Measurements from ENCODE around the gene TSPAN14. TPM values are rescaled to one million over a fixed set of nuclear protein-coding genes. Genes with fewer than 3 reads are reported as not detected.
A peak's percentile ranks its signal among the peaks of the same experiment; 100 is the strongest.

The TSPAN14 gene
- total and polyA plus RNA-seq, 2 experiments from 2014 or later = 17.9 to 40.7 TPM

DNA sequence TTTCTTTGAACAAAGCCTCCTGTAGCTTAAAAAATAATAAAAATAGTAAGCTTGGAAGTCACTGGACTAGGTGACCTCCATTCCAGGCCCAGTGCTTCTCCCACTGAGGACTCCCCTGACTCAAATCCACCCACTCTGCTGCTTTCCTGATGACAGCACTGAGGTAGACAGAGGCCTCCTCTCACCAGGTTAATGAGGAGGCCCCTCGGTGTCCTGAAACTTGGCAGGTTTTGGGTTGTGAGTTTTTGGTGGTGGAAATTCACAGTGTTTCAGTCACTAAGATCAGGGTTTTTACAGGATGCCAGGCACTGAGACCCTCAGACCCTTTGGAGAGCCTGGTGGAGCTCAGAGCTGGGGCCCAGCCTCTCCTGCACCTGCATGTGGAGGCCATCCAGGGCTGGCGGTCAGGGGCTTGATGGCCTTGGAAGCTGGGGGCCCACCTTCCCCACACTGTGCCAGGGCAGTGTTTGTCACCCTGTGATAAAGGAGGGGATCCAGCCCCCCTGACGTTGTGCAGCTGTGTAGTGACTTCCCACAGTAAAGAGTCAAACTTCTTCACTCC is 19.1 kb downstream of the TSPAN14 start (continued):
- TF ChIP-seq, protein P1, sequence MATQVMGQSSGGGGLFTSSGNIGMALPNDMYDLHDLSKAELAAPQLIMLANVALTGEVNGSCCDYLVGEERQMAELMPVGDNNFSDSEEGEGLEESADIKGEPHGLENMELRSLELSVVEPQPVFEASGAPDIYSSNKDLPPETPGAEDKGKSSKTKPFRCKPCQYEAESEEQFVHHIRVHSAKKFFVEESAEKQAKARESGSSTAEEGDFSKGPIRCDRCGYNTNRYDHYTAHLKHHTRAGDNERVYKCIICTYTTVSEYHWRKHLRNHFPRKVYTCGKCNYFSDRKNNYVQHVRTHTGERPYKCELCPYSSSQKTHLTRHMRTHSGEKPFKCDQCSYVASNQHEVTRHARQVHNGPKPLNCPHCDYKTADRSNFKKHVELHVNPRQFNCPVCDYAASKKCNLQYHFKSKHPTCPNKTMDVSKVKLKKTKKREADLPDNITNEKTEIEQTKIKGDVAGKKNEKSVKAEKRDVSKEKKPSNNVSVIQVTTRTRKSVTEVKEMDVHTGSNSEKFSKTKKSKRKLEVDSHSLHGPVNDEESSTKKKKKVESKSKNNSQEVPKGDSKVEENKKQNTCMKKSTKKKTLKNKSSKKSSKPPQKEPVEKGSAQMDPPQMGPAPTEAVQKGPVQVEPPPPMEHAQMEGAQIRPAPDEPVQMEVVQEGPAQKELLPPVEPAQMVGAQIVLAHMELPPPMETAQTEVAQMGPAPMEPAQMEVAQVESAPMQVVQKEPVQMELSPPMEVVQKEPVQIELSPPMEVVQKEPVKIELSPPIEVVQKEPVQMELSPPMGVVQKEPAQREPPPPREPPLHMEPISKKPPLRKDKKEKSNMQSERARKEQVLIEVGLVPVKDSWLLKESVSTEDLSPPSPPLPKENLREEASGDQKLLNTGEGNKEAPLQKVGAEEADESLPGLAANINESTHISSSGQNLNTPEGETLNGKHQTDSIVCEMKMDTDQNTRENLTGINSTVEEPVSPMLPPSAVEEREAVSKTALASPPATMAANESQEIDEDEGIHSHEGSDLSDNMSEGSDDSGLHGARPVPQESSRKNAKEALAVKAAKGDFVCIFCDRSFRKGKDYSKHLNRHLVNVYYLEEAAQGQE (IDR thresholded peaks at IDR 0.05; ENCODE audit: unreplicated experiment) = no peak
- no peak for TF ChIP-seq EZH2 (IDR thresholded peaks at IDR 0.05; ENCODE audit: low read depth, unreplicated experiment)
- TF ChIP-seq, protein P2, sequence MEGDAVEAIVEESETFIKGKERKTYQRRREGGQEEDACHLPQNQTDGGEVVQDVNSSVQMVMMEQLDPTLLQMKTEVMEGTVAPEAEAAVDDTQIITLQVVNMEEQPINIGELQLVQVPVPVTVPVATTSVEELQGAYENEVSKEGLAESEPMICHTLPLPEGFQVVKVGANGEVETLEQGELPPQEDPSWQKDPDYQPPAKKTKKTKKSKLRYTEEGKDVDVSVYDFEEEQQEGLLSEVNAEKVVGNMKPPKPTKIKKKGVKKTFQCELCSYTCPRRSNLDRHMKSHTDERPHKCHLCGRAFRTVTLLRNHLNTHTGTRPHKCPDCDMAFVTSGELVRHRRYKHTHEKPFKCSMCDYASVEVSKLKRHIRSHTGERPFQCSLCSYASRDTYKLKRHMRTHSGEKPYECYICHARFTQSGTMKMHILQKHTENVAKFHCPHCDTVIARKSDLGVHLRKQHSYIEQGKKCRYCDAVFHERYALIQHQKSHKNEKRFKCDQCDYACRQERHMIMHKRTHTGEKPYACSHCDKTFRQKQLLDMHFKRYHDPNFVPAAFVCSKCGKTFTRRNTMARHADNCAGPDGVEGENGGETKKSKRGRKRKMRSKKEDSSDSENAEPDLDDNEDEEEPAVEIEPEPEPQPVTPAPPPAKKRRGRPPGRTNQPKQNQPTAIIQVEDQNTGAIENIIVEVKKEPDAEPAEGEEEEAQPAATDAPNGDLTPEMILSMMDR (conservative IDR thresholded peaks at IDR 0.05; ENCODE audit: low read depth in 2 of 2) = no peak
- TF ChIP-seq EZH2phosphoT487 (IDR thresholded peaks at IDR 0.05; ENCODE audit: unreplicated experiment) = no peak

DNA sequence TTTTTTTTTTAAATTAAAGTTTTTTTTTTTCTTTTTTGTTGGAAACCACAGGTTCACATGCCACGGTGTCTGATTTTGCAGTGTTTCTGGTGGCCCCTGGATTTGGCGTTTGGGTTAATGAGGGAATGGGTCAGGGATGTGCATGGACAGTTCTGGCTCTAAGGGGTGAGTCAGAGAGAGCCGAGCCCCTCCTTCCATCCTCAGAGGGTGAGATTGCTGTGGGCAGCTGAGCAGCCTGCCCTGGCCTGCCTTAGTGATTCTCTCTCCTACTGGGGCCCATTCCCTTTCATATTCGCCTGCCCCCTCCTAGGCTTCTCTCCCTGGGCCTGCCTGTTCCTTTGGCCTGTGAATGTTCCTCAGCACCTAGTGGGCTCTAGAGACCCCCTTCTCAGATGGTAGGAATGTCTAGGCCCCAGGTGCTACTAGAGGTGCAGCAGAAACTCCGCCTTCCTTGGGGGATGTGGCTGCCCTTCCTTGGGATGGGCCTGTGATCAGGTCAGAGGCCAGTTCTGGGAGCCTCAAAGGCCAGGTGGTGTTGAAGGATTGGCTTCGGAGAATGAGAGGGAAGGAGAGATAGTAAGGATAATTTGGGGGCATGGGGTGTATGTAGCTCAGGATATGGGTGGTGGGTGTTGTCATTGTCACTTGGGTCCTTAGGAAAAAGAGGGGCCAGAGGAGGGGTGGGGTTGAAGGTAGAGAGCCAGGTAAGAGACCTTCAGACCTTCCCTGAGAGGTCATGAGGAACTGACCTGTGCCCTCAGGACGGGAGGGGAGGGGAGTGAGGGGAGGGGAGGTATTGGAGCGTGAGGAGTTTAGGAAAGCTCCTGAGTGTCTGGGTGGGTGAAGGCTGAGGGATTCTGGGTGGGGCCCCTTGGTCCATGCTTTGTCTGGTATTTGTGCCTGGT is 19.8 kb downstream of the TSPAN14 start:
- Histone ChIP-seq H3K9me2 (ENCODE audit: insufficient read depth) (no peaks in the 10 kb centered on the region), H3K27ac (ENCODE audit: low read depth) (no peak overlapping the region), H3K79me2 (replicated peaks; ENCODE audit: insufficient read depth) (peaks cover 92% of the 10 kb centered on the region), H3K36me3 (ENCODE audit: insufficient read depth) (no peaks in the 10 kb centered on the region), H3K27me3 (ENCODE audit: insufficient read depth) (peaks cover 6% of the 10 kb centered on the region; the same call in 1 of the 2 replicates), H3K4me3 (no peak overlapping the region), H3K4me2 (peak overlapping the region; percentile 53; the same call in 1 of the 2 replicates), H3F3A (replicated peaks; ENCODE audit: low read depth) (no peaks in the 10 kb centered on the region), H3K4me1 (ENCODE audit: insufficient read depth) (peaks cover 33% of the 10 kb centered on the region), H4K20me1 (replicated peaks; ENCODE audit: insufficient read depth) (peaks cover 50% of the 10 kb centered on the region), H2AFZ (no peak overlapping the region)
- Mint-ChIP-seq H3K27me3 (ENCODE audit: insufficient read depth, low read depth, poor library complexity) (peaks cover 13% of the 10 kb centered on the region), H3K4me1 (peaks cover 49% of the 10 kb centered on the region), H3K9me3 (peaks cover 10% of the 10 kb centered on the region), H3K27ac (no peak overlapping the region), H3K4me3 (no peak overlapping the region), H3K36me3 (ENCODE audit: low read depth) (peaks cover 38% of the 10 kb centered on the region)
- ATAC-seq = peak; percentile 73
- no peak for DNase-seq (ENCODE audit: low spot score)
- TF ChIP-seq EZH2 (IDR thresholded peaks at IDR 0.05; ENCODE audit: low read depth, unreplicated experiment) (no peak), CREB1 (CRISPR knock-in tag; IDR thresholded peaks at IDR 0.05; ENCODE audit: low read depth) (no peak), ZNF331 (CRISPR knock-in tag; IDR thresholded peaks at IDR 0.05; ENCODE audit: low read depth) (no peak), ZNF114 (CRISPR knock-in tag; IDR thresholded peaks at IDR 0.05) (no peak)
- TF ChIP-seq, protein P3, sequence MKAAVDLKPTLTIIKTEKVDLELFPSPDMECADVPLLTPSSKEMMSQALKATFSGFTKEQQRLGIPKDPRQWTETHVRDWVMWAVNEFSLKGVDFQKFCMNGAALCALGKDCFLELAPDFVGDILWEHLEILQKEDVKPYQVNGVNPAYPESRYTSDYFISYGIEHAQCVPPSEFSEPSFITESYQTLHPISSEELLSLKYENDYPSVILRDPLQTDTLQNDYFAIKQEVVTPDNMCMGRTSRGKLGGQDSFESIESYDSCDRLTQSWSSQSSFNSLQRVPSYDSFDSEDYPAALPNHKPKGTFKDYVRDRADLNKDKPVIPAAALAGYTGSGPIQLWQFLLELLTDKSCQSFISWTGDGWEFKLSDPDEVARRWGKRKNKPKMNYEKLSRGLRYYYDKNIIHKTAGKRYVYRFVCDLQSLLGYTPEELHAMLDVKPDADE (IDR thresholded peaks at IDR 0.05) = no peak
- TF ChIP-seq, protein P4, sequence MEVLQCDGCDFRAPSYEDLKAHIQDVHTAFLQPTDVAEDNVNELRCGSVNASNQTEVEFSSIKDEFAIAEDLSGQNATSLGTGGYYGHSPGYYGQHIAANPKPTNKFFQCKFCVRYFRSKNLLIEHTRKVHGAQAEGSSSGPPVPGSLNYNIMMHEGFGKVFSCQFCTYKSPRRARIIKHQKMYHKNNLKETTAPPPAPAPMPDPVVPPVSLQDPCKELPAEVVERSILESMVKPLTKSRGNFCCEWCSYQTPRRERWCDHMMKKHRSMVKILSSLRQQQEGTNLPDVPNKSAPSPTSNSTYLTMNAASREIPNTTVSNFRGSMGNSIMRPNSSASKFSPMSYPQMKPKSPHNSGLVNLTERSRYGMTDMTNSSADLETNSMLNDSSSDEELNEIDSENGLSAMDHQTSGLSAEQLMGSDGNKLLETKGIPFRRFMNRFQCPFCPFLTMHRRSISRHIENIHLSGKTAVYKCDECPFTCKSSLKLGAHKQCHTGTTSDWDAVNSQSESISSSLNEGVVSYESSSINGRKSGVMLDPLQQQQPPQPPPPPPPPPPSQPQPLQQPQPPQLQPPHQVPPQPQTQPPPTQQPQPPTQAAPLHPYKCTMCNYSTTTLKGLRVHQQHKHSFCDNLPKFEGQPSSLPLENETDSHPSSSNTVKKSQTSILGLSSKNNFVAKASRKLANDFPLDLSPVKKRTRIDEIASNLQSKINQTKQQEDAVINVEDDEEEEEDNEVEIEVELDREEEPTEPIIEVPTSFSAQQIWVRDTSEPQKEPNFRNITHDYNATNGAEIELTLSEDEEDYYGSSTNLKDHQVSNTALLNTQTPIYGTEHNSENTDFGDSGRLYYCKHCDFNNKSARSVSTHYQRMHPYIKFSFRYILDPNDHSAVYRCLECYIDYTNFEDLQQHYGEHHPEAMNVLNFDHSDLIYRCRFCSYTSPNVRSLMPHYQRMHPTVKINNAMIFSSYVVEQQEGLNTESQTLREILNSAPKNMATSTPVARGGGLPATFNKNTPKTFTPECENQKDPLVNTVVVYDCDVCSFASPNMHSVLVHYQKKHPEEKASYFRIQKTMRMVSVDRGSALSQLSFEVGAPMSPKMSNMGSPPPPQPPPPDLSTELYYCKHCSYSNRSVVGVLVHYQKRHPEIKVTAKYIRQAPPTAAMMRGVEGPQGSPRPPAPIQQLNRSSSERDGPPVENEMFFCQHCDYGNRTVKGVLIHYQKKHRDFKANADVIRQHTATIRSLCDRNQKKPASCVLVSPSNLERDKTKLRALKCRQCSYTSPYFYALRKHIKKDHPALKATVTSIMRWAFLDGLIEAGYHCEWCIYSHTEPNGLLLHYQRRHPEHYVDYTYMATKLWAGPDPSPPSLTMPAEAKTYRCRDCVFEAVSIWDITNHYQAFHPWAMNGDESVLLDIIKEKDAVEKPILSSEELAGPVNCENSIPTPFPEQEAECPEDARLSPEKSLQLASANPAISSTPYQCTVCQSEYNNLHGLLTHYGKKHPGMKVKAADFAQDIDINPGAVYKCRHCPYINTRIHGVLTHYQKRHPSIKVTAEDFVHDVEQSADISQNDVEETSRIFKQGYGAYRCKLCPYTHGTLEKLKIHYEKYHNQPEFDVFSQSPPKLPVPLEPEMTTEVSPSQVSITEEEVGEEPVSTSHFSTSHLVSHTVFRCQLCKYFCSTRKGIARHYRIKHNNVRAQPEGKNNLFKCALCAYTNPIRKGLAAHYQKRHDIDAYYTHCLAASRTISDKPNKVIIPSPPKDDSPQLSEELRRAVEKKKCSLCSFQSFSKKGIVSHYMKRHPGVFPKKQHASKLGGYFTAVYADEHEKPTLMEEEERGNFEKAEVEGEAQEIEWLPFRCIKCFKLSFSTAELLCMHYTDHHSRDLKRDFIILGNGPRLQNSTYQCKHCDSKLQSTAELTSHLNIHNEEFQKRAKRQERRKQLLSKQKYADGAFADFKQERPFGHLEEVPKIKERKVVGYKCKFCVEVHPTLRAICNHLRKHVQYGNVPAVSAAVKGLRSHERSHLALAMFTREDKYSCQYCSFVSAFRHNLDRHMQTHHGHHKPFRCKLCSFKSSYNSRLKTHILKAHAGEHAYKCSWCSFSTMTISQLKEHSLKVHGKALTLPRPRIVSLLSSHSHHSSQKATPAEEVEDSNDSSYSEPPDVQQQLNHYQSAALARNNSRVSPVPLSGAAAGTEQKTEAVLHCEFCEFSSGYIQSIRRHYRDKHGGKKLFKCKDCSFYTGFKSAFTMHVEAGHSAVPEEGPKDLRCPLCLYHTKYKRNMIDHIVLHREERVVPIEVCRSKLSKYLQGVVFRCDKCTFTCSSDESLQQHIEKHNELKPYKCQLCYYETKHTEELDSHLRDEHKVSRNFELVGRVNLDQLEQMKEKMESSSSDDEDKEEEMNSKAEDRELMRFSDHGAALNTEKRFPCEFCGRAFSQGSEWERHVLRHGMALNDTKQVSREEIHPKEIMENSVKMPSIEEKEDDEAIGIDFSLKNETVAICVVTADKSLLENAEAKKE (CRISPR knock-in tag; IDR thresholded peaks at IDR 0.05) = no peak

All from GM23338 (cell line).